Lung (tissue), 12 donors: ENCODE measurements around the gene PERCC1. TPM values are rescaled to one million over a fixed set of nuclear protein-coding genes. Genes with fewer than 3 reads are reported as not detected.

ENCODE experiments used
- ATAC-seq: fragments of 200-7000 bp; cut with Tn5 transposase; one replicate; pipeline ENCODE4 v1.9.1; 2020; ENCODE audit warnings: moderate number of reproducible peaks; ENCODE audit not compliant: insufficient read depth, low FRiP score
- DNase-seq, 3 donors: peaks; one replicate each; pipeline ENCODE4 v3.0.0-alpha.2; 2013 to 2017
- H3K27ac ChIP-seq, 2 donors: one replicate each; pipeline ENCODE4 v1.5.1; 2013; ENCODE audit warnings: mild to moderate bottlenecking in 2 of 2, moderate library complexity in 2 of 2, control low read depth in 1 of 2, inconsistent platforms in 1 of 2, low read depth in 1 of 2, low read length in 1 of 2
- H3K27me3 ChIP-seq, 3 donors: one replicate each; pipeline ENCODE4 v1.5.1; 2013; ENCODE audit warnings: low read length in 2 of 3; ENCODE audit not compliant: control insufficient read depth in 3 of 3, insufficient read depth in 3 of 3
- H3K36me3 ChIP-seq, 4 donors: one replicate each; pipeline ENCODE4 v1.5.1; 2013; ENCODE audit warnings: low read length in 4 of 4, mild to moderate bottlenecking in 1 of 4, moderate library complexity in 1 of 4; ENCODE audit not compliant: control insufficient read depth in 4 of 4, insufficient read depth in 4 of 4
- H3K4me1 ChIP-seq, 5 donors: one replicate each; pipeline ENCODE4 v1.5.1; 2013; ENCODE audit warnings: low read length in 5 of 5, mild to moderate bottlenecking in 2 of 5, moderate library complexity in 1 of 5; ENCODE audit not compliant: control insufficient read depth in 5 of 5, insufficient read depth in 5 of 5
- H3K4me3 ChIP-seq: one replicate; pipeline ENCODE4 v1.5.1; 2013; ENCODE audit warnings: mild to moderate bottlenecking, control low read depth, moderate library complexity
- H3K9ac ChIP-seq, 2 donors: one replicate each; pipeline ENCODE4 v1.5.1; 2013; ENCODE audit warnings: low read length in 2 of 2, control low read depth in 1 of 2; ENCODE audit not compliant: insufficient read depth in 1 of 2
- H3K9me3 ChIP-seq, 4 donors: one replicate each; pipeline ENCODE4 v1.5.1; 2013; ENCODE audit warnings: low read length in 3 of 4, mild to moderate bottlenecking in 1 of 4, moderate library complexity in 1 of 4; ENCODE audit not compliant: control insufficient read depth in 4 of 4, insufficient read depth in 3 of 4
- CTCF ChIP-seq: IDR thresholded peaks from 2 replicates; pipeline ENCODE4 v1.5.1; 2012; ENCODE audit warnings: mild to moderate bottlenecking; ENCODE audit errors: control extremely low read depth, extremely low read depth
- WGBS, 2 donors: extraction: QIAGEN DNeasy Blood & Tissue Kit; methylation state at CpG; one replicate each; pipeline ENCODE4 v1.1.7; 2013; 5-methylcytosine and 5-hydroxymethylcytosine counted together
- polyA plus RNA-seq, 2 donors: library from polyadenylated mRNA; stranded (reverse); fragments of 200-250 nt; gene quantifications; one replicate each; pipeline ENCODE4 v1.2.1, GENCODE V29; 2013
- total RNA-seq, 2 donors: library from RNA; depleted of rRNA in 1 of 2; stranded (reverse); fragments of >200 nt in 1 of 2; gene quantifications; one replicate each; pipeline ENCODE4 v1.2.1, GENCODE V29; 2014 to 2021
- donor health status: control.
- donor health status: control.
- donor health status: Bipolar disorder and iron deficiency.
- donor health status: healthy.
- donor health status: DM: yes; HTN: yes; CAD: no.

The PERCC1 gene
- total and polyA plus RNA-seq, 4 donors, result 0.12 to 0.57 (median 0.46) TPM; not detected in 1

GRCh38 chr16:1425616-1426370 lies 5.1 kb upstream of the PERCC1 start:
- no peak for TF ChIP-seq CTCF
- no peaks in the 10 kb centered on the region for H3K36me3 ChIP-seq
- DNase-seq, result peak in 1 of 3 donors; percentile 12
- ATAC-seq, result no peak
- no peak overlapping the region for H3K4me3 ChIP-seq
- no peak overlapping the region for H3K27ac ChIP-seq
- no peaks in the 10 kb centered on the region for H3K9me3 ChIP-seq
- H3K9ac ChIP-seq, result no peak overlapping the region
- peaks cover 0 to 20% (median 0%) of the 10 kb centered on the region in 5 donors for H3K4me1 ChIP-seq
- WGBS, 2 donors, result 80 to 92% methylated on average over 16 of the region's 16 CpGs
- no peaks in the 10 kb centered on the region for H3K27me3 ChIP-seq

GRCh38 chr16:1426734-1427471 lies 4.0 kb upstream of the PERCC1 start:
- no peaks in the 10 kb centered on the region for H3K27me3 ChIP-seq
- no peak overlapping the region for H3K9ac ChIP-seq
- H3K27ac ChIP-seq, result no peak overlapping the region
- WGBS, 2 donors, result 82 to 89% methylated on average over 42 of the region's 42 CpGs
- peaks cover 0 to 21% (median 0%) of the 10 kb centered on the region in 5 donors for H3K4me1 ChIP-seq
- no peaks in the 10 kb centered on the region for H3K36me3 ChIP-seq
- no peak overlapping the region for H3K4me3 ChIP-seq
- DNase-seq (peak in 1 of 3 donors; percentile 16), ATAC-seq (no peak)
- no peaks in the 10 kb centered on the region for H3K9me3 ChIP-seq
- no peak for TF ChIP-seq CTCF

- H3K27me3 ChIP-seq, result no peaks in the 10 kb centered on the region
- no peak for TF ChIP-seq CTCF
- no peak overlapping the region for H3K9ac ChIP-seq
- no peak for ATAC-seq
- DNase-seq, result peak in 1 of 3 donors; percentile 11
- H3K4me1 ChIP-seq, result peaks cover 0 to 25% (median 0%) of the 10 kb centered on the region in 5 donors
- H3K27ac ChIP-seq, result no peak overlapping the region
- no peaks in the 10 kb centered on the region for H3K9me3 ChIP-seq
- WGBS, 2 donors, result 84 to 87% methylated on average over 49 to 53 of the region's 53 CpGs
- no peak overlapping the region for H3K4me3 ChIP-seq
- H3K36me3 ChIP-seq, result no peaks in the 10 kb centered on the region
Observed at GRCh38 chr16:1427473-1428461, 3.1 kb upstream of the PERCC1 start.
